ENCODE data around the gene ALG12.

GRCh38 chr22:49957826-49958365, 39.7 kb upstream of the ALG12 start:
- TF ChIP-seq CTCF (IDR thresholded peaks at IDR 0.05): no peak
- no peak for TF ChIP-seq POLR2A (IDR thresholded peaks at IDR 0.05)
- TF ChIP-seq POLR2AphosphoS5 (IDR thresholded peaks at IDR 0.05): no peak
- no peak for TF ChIP-seq EP300 (IDR thresholded peaks at IDR 0.05)

Measured in stomach (tissue), 4 donors.